ENCODE data around the gene PDIK1L. TPM values are rescaled to one million over a fixed set of nuclear protein-coding genes. Genes with fewer than 3 reads are reported as not detected.

Gene PDIK1L
- total RNA-seq, 1 donor from 2014 or later = 3.1 TPM

- TF ChIP-seq CTCF (IDR thresholded peaks at IDR 0.05; ENCODE audit: insufficient read depth, low read depth, low read length) (no peak), EZH2 (IDR thresholded peaks at IDR 0.05; ENCODE audit: insufficient read depth, low read length) (no peak)
- H3K9me3 ChIP-seq (ENCODE audit: insufficient read depth, low read depth, low read length) = no peaks in the 10 kb centered on the region
- H3K9ac ChIP-seq (ENCODE audit: low read length) = no peak overlapping the region
- Mint-ChIP-seq H3K4me1 (ENCODE audit: low read depth, unreplicated experiment) (peaks cover 14% of the 10 kb centered on the region), H3K27ac (ENCODE audit: unreplicated experiment) (no peak overlapping the region), H3K4me3 (ENCODE audit: unreplicated experiment) (no peak overlapping the region), H3K9me3 (ENCODE audit: unreplicated experiment) (no peaks in the 10 kb centered on the region), H3K36me3 (ENCODE audit: low read depth, unreplicated experiment) (no peaks in the 10 kb centered on the region), H3K27me3 (ENCODE audit: low read depth, unreplicated experiment) (peaks cover 2% of the 10 kb centered on the region)
- H3K36me3 ChIP-seq (ENCODE audit: insufficient read depth, low read length) = no peaks in the 10 kb centered on the region
- H3K27ac ChIP-seq (ENCODE audit: low read depth, low read length) = no peak overlapping the region
- no peaks in the 10 kb centered on the region for H4K20me1 ChIP-seq (ENCODE audit: insufficient read depth, low read length)
- peaks cover 9% of the 10 kb centered on the region for H3K4me1 ChIP-seq (ENCODE audit: insufficient read depth, low read length)
- no peaks in the 10 kb centered on the region for H3K79me2 ChIP-seq (ENCODE audit: insufficient read depth, low read length)
- DNase-seq (ENCODE audit: low read depth) = no peak
- H3K4me3 ChIP-seq (ENCODE audit: insufficient read depth, low read depth, low read length) = no peak overlapping the region
- no peak for FAIRE-seq
- no peak overlapping the region for H2AFZ ChIP-seq (ENCODE audit: low read depth, low read length)
- H3K27me3 ChIP-seq (ENCODE audit: insufficient read depth, low read length) = no peaks in the 10 kb centered on the region
- H3K4me2 ChIP-seq (ENCODE audit: low read length) = no peak overlapping the region
These were observed 15.9 kb downstream of the PDIK1L start for GRCh38 chr1:26127235-26128163.

GRCh38 chr1:26129778-26130177 lies 18.2 kb downstream of the PDIK1L start:
- H3K36me3 Mint-ChIP-seq (ENCODE audit: low read depth, unreplicated experiment) = no peaks in the 10 kb centered on the region
- Histone ChIP-seq H3K27me3 (ENCODE audit: insufficient read depth, low read length) (no peaks in the 10 kb centered on the region), H3K9me3 (ENCODE audit: insufficient read depth, low read depth, low read length) (no peaks in the 10 kb centered on the region), H3K79me2 (ENCODE audit: insufficient read depth, low read length) (no peaks in the 10 kb centered on the region), H4K20me1 (ENCODE audit: insufficient read depth, low read length) (no peaks in the 10 kb centered on the region), H3K36me3 (ENCODE audit: insufficient read depth, low read length) (no peaks in the 10 kb centered on the region), H3K4me2 (ENCODE audit: low read length) (no peak overlapping the region), H2AFZ (ENCODE audit: low read depth, low read length) (no peak overlapping the region), H3K4me3 (ENCODE audit: insufficient read depth, low read depth, low read length) (no peak overlapping the region), H3K27ac (ENCODE audit: low read depth, low read length) (no peak overlapping the region), H3K4me1 (ENCODE audit: insufficient read depth, low read length) (no peaks in the 10 kb centered on the region), H3K9ac (ENCODE audit: low read length) (no peak overlapping the region)
- TF ChIP-seq CTCF (IDR thresholded peaks at IDR 0.05; ENCODE audit: insufficient read depth, low read depth, low read length) = no peak
- no peak for TF ChIP-seq EZH2 (IDR thresholded peaks at IDR 0.05; ENCODE audit: insufficient read depth, low read length)
- H3K9me3 Mint-ChIP-seq (ENCODE audit: unreplicated experiment) = no peaks in the 10 kb centered on the region
- no peak for DNase-seq (ENCODE audit: low read depth)
- peaks cover 2% of the 10 kb centered on the region for H3K27me3 Mint-ChIP-seq (ENCODE audit: low read depth, unreplicated experiment)
- no peak for FAIRE-seq
- peaks cover 7% of the 10 kb centered on the region for H3K4me1 Mint-ChIP-seq (ENCODE audit: low read depth, unreplicated experiment)
- no peak overlapping the region for H3K27ac Mint-ChIP-seq (ENCODE audit: unreplicated experiment)
- H3K4me3 Mint-ChIP-seq (ENCODE audit: unreplicated experiment) = no peak overlapping the region

GRCh38 chr1:26130695-26131094 lies 19.1 kb downstream of the PDIK1L start:
- no peak overlapping the region for H3K9ac ChIP-seq (ENCODE audit: low read length)
- no peaks in the 10 kb centered on the region for H4K20me1 ChIP-seq (ENCODE audit: insufficient read depth, low read length)
- Mint-ChIP-seq H3K4me1 (ENCODE audit: low read depth, unreplicated experiment) (peaks cover 7% of the 10 kb centered on the region), H3K27ac (ENCODE audit: unreplicated experiment) (no peak overlapping the region), H3K4me3 (ENCODE audit: unreplicated experiment) (no peak overlapping the region), H3K27me3 (ENCODE audit: low read depth, unreplicated experiment) (peaks cover 2% of the 10 kb centered on the region), H3K36me3 (ENCODE audit: low read depth, unreplicated experiment) (no peaks in the 10 kb centered on the region), H3K9me3 (ENCODE audit: unreplicated experiment) (no peaks in the 10 kb centered on the region)
- no peak for TF ChIP-seq CTCF (IDR thresholded peaks at IDR 0.05; ENCODE audit: insufficient read depth, low read depth, low read length)
- TF ChIP-seq EZH2 (IDR thresholded peaks at IDR 0.05; ENCODE audit: insufficient read depth, low read length) = no peak
- no peaks in the 10 kb centered on the region for H3K79me2 ChIP-seq (ENCODE audit: insufficient read depth, low read length)
- H3K4me1 ChIP-seq (ENCODE audit: insufficient read depth, low read length) = no peaks in the 10 kb centered on the region
- H3K27me3 ChIP-seq (ENCODE audit: insufficient read depth, low read length) = no peaks in the 10 kb centered on the region
- DNase-seq (ENCODE audit: low read depth) = no peak
- H3K36me3 ChIP-seq (ENCODE audit: insufficient read depth, low read length) = no peaks in the 10 kb centered on the region
- no peaks in the 10 kb centered on the region for H3K9me3 ChIP-seq (ENCODE audit: insufficient read depth, low read depth, low read length)
- H3K4me2 ChIP-seq (ENCODE audit: low read length) = no peak overlapping the region
- no peak overlapping the region for H3K27ac ChIP-seq (ENCODE audit: low read depth, low read length)
- no peak overlapping the region for H2AFZ ChIP-seq (ENCODE audit: low read depth, low read length)
- no peak for FAIRE-seq
- H3K4me3 ChIP-seq (ENCODE audit: insufficient read depth, low read depth, low read length) = no peak overlapping the region
